Brain microvascular endothelial cell (primary cell): ENCODE results near the gene CLPSL1.

Source experiments
- DNase-seq: peaks from one replicate; pipeline ENCODE4 v3.0.0-alpha.2; 2020
- H3K27ac ChIP-seq: fragments of 250-450 bp; sonication (Bioruptor Pico); 2 replicates; pipeline ENCODE4 v1.5.1; 2020; ENCODE audit warnings: mild to moderate bottlenecking, moderate library complexity
- H3K27me3 ChIP-seq: fragments of 250-450 bp; sonication (Bioruptor Pico); replicated peaks from 2 replicates; pipeline ENCODE4 v1.5.1; 2020; ENCODE audit warnings: mild to moderate bottlenecking
- H3K36me3 ChIP-seq: fragments of 250-450 bp; sonication (Bioruptor Pico); replicated peaks from 2 replicates; pipeline ENCODE4 v1.5.1; 2020; ENCODE audit warnings: mild to moderate bottlenecking
- H3K4me3 ChIP-seq: 2 replicates; pipeline ENCODE4 v1.5.1; 2011; ENCODE audit warnings: low read depth, mild to moderate bottlenecking, control low read depth, low read length, moderate library complexity
- in situ Hi-C: cut with HindIII; loops from 2 replicates; pipeline ENCODE4 v1.10.0; 2017; ENCODE audit warnings: low sequenced_read_pairs, low pct_ligation_motif_present
- TF ChIP-seq, protein P1 (sequence below): IDR thresholded peaks from 2 replicates; pipeline ENCODE4 v1.5.1; 2011; ENCODE audit warnings: low read depth, mild to moderate bottlenecking, moderate library complexity, low read length, control low read depth, inconsistent platforms; ENCODE audit errors: missing control alignments

CLPSL1 gene

DNA sequence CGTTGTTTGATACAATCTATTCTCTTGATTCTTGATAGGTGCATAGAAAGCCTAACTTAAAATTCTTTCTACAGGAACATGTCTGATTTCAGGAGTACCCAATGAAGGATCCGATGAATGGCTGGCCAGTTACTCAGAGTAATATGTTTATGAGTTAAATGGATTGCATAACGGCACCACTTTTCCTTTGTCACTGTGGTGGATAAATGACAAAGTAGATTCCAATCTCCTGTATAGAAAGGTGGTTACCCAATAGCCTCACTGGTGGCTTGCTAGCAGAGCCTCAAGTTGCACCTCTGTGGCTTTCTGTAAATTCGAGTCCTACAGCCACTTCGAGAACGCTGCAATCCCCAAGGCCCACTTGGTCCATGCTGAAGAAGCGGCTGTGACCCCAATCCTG is 52.7 kb downstream of the CLPSL1 start:
- in situ Hi-C loops, result no loop called here
- Histone ChIP-seq H3K36me3 (peaks cover 33% of the 10 kb centered on the region), H3K27me3 (no peaks in the 10 kb centered on the region), H3K4me3 (no peak overlapping the region), H3K27ac (no peak overlapping the region)
- DNase-seq, result no peak
- TF ChIP-seq, protein P1, sequence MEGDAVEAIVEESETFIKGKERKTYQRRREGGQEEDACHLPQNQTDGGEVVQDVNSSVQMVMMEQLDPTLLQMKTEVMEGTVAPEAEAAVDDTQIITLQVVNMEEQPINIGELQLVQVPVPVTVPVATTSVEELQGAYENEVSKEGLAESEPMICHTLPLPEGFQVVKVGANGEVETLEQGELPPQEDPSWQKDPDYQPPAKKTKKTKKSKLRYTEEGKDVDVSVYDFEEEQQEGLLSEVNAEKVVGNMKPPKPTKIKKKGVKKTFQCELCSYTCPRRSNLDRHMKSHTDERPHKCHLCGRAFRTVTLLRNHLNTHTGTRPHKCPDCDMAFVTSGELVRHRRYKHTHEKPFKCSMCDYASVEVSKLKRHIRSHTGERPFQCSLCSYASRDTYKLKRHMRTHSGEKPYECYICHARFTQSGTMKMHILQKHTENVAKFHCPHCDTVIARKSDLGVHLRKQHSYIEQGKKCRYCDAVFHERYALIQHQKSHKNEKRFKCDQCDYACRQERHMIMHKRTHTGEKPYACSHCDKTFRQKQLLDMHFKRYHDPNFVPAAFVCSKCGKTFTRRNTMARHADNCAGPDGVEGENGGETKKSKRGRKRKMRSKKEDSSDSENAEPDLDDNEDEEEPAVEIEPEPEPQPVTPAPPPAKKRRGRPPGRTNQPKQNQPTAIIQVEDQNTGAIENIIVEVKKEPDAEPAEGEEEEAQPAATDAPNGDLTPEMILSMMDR, result no peak
